ENCODE measurements around the gene NLGN1.
A peak's percentile ranks its signal among the peaks of the same experiment; 100 is the strongest.
"Not testable (repeated sequence)": the region's sequence is repeated elsewhere in the genome, so short reads cannot be mapped to it uniquely, and the experiment has no call there.

The NLGN1 gene

GRCh38 chr3:173397161-173398110, at the start of gene NLGN1:
Gene NLGN1, plus strand, starts transcription at chr3:173397744.
- DNase-seq: peak; percentile 14

DNA sequence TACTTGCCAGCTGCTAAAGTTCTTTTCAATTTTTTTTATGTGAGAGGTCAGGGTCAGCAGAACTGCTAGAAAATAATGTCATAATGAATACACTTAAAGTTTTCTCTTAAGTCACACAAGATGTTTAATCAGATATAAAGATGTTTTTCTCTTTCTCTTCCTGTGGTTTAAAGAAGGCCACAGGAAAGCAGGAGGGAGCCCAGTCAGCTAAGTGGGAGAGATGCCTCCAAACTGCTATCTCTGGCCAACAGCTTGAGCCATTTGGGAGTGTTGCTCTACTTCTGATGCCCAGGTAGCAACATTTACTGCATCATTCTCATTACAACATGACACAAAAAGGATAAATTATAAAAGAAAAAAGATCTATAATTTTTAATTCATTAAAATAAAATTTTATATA, 45.7 kb upstream of the NLGN1 start:
- DNase-seq: no peak

DNA sequence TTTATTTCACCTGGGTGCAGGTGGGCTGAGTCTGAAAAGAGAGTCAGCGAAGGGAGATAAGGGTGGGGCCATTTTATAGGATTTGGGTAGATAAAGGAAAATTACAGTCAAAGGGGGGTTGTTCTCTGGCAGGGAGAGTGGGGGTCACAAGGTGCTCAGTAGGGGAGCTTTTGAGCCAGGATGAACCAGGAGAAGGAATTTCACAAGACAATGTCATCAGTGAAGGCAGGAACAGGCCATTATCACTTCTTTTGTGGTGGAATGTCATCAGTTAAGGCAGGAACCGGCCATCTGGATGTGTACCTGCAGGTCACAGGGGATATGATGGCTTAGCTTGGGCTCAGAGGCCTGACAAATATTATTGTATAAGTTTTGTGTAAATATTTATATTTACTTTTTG, 44.4 kb upstream of the NLGN1 start:
- DNase-seq: not testable (repeated sequence)

- no peak for DNase-seq
Measured at GRCh38 chr3:173354124-173354523, 43.4 kb upstream of the NLGN1 start.

DNA sequence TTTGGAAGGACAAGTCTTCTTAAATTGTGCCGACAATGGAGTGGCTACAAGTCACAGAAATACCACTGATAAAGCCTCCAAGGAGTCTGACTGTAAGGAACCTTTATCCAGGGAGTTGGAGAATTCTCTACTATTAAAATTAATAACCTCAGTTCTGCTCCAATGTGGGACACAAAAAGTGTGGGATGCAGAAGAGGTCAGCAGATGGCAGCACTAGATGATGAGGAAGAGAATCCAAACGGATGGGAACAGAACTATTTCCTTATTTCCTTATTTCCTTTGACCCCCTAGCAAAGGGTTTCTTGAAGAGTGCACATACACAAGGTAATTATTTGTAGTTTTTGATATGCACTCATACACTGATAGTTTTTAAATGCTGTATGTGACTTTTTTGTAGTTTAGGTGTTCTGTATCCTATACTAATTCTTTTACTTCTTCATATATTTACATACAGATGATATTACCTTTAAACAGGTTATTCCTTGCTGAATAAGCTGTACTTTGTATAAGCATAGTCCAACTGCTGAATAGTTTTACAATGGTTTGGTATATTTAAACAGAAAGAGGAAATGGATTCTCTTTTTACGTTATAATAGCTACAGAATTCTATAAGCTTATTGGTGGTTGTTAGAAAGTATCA, 25.6 kb upstream of the NLGN1 start:
- no peak for DNase-seq

DNA sequence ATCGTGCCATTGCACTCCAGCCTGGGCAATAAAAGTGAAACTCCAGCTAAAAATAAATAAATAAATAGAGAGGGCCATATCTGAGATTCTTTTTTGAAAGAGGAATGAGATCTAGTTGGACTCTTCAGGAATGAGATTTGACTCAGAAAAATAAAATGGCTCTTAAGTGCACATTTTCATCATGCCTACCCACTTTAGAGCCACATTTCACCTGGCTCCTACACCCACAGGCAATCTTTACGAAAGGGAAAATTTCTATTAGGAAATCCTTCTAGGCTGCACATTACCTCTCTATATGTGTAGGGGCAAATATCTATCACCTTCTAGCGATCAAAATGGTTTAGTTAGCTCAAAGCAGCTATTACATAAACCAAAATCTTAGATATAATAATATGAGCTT, 16.9 kb upstream of the NLGN1 start:
- DNase-seq: no peak

DNA sequence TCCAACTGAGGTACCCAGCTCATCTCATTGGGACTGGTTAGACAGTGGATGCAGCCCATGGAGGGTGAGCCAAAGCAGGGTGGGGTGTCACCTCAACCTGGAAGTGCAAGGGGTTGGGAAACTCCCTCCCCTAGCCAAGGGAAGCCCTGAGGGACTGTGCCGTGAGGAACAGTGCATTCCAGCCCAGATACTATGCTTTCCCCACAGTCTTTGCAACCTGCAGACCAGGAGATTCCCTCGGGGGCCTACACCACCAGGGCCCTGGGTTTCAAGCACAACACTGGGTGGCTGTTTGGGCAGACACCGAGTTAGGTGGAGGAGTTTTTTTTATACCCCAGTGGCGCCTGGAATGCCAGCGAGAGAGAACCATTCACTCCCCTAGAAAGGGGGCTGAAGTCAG, 15.6 kb upstream of the NLGN1 start:
- not testable (repeated sequence) for DNase-seq

GRCh38 chr3:173395073-173395411, 2.5 kb upstream of the NLGN1 start:
- DNase-seq: no peak

- peak; percentile 72 for DNase-seq
Measured at GRCh38 chr3:173395412-173396181, 1.9 kb upstream of the NLGN1 start.

DNA sequence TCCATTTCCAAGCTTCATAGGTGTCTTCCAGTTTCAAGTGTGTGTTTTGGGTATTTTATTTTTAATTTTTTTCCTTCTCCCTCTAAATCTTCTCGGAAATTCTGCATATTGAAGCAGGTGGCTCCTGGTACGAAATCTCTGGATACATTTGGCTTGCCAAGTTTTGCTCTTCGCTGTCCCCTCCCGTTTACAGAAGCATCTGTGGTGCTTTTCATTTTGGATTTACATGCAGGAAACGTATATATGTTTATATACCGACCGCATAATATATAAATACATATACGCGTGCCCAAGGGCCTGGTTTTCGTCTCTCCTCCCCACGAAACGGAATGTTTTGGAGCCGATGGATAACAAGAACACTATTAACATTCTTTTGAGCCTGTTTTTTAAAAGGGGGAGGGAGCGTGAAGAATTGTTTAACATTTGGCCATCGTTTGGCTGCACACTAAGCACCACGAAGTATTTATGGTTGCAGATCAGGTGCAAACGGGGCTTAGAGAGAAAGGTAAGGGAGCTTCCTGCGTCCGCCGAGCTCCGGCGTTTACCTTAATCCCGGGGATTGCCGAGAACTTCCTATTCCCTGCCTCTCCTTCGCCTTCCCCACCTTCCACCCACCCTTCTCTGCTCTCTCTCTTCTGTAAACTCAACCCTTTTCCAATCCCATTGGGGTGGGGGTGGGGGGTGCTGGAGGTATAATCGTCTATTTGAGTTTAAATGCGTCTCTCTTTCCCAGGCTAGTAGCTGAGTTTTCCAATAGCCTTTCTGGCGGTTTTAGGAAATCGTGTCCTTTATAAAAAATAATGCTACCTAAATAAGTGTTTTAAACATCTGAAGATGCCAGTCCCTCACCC, 1.1 kb upstream of the NLGN1 start:
- peak; percentile 33 for DNase-seq

DNA sequence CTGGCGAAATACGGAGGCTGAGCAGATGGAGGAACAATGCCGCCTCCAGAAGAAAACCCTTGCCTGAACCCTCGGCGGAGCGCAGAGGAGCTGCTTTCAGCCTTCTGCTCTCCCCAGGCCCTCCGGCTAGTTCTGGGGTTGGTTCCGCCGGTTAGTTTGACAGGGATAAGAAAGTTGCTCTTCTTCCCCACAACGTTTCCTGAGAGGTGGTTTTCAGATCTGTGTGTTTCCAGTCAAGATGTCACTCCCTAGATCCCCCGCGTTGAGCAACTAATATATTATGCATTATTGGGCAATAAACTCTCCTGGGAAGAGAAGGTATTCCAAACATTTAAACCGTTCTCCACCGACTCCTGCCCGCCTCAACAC, 551 bp downstream of the NLGN1 start:
- DNase-seq: no peak

GRCh38 chr3:173399044-173399443, 1.5 kb downstream of the NLGN1 start:
- no peak for DNase-seq

DNA sequence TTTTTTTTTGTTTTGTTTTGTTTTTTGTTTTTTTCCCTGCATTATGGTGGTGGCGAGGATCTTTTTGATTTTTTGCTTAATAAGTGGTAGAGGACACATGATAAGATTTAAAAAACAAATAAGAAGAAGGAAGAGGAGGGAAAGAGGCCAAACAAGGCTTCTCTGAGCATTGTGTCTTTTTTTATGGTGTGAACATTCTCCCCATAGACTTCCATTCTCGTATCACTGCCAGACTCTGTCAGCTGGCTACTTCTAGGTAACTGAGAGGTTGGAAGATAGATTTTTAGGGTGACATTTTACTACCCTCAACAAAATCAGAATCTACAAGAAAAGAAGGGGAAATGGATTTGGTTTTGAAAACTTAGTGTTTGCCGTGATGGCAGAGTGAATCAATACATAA, 3.8 kb downstream of the NLGN1 start:
- DNase-seq: no peak

GRCh38 chr3:173402656-173403055, 5.1 kb downstream of the NLGN1 start:
- DNase-seq: no peak

DNA sequence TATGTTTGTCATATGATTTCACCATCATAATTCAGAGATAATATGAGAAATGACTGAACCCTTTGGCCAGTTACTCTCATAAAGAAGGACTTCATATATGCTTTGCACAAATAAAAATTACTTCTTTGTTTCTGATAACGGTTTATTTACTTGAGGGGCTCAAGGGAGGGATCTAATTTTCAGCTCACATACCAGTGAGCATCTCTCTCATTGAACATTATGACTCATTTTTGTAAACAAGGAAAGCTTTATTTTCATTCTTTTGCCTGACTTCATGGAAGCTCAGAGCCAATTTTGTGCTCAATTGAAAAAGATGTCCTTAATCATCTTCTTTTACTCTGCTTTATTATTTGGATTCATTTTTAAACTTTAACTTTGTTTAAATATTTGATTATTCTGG, 5.8 kb downstream of the NLGN1 start:
- no peak for DNase-seq

- no peak for DNase-seq
Measured at GRCh38 chr3:173404156-173404555, 6.6 kb downstream of the NLGN1 start.

- no peak for DNase-seq
Measured at GRCh38 chr3:173410436-173410835, 12.9 kb downstream of the NLGN1 start.

- no peak for DNase-seq
Measured at GRCh38 chr3:173410849-173411248, 13.3 kb downstream of the NLGN1 start.

- DNase-seq: no peak
Measured at GRCh38 chr3:173411375-173411973, 13.9 kb downstream of the NLGN1 start.

GRCh38 chr3:173416070-173416469, 18.5 kb downstream of the NLGN1 start:
- DNase-seq: no peak

DNA sequence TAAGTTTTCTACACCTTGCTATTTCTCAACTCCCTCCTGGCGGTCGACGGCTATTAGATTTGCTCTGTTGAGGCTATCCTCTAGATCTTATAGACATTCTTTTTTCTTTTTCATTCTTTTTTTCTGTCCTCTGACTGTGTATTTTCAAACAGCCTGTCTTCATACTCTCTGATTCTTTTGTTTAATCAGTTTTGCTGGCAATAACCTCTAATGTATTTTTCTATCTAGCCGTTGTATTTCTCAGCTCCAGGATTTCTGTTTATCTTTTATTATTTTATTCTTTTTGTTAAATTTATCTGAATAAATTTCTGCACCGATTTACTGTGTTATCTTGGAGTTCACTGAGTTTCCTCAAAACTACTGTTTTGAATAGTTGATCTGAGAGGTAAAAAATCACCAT, 31.5 kb downstream of the NLGN1 start:
- no peak for DNase-seq

- DNase-seq: no peak
Measured at GRCh38 chr3:173429527-173429926, 32.0 kb downstream of the NLGN1 start.

Data from NCI-H2029 treated with DMSO at 0.1 percent for 48 hours (cell line).